ENCODE results near the gene CHIT1.

GRCh38 chr1:203252678-203253077 lies 23.2 kb upstream of the CHIT1 start:
- no peak for TF ChIP-seq CTCF (conservative IDR thresholded peaks at IDR 0.05; ENCODE audit: low read depth in 2 of 2)
- no peak for TF ChIP-seq POLR2AphosphoS5 (IDR thresholded peaks at IDR 0.05; ENCODE audit: low read depth)
- TF ChIP-seq EZH2 (IDR thresholded peaks at IDR 0.05; ENCODE audit: low read depth, unreplicated experiment), result no peak
- no peak for TF ChIP-seq JUNB (IDR thresholded peaks at IDR 0.05; ENCODE audit: unreplicated experiment)
- TF ChIP-seq REST (IDR thresholded peaks at IDR 0.05; ENCODE audit: unreplicated experiment), result no peak
- TF ChIP-seq EZH2phosphoT487 (IDR thresholded peaks at IDR 0.05; ENCODE audit: unreplicated experiment), result no peak
- no peak for TF ChIP-seq NANOG (IDR thresholded peaks at IDR 0.05; ENCODE audit: borderline replicate concordance)
- no peak for TF ChIP-seq CREB1 (CRISPR knock-in tag; IDR thresholded peaks at IDR 0.05; ENCODE audit: low read depth)
- TF ChIP-seq ETS1 (IDR thresholded peaks at IDR 0.05), result no peak
- no peak for TF ChIP-seq ZNF331 (CRISPR knock-in tag; IDR thresholded peaks at IDR 0.05; ENCODE audit: low read depth)
- TF ChIP-seq STAT1 (IDR thresholded peaks at IDR 0.05; ENCODE audit: unreplicated experiment), result no peak
- no peak for TF ChIP-seq ZNF114 (CRISPR knock-in tag; IDR thresholded peaks at IDR 0.05)
